Tibial nerve (tissue), 4 donors: ENCODE data around the gene DAB2. TPM values are rescaled to one million over a fixed set of nuclear protein-coding genes. Genes with fewer than 3 reads are reported as not detected.
A peak's percentile ranks its signal among the peaks of the same experiment; 100 is the strongest.
"Not testable (repeated sequence)": the region's sequence is repeated elsewhere in the genome, so short reads cannot be mapped to it uniquely, and the experiment has no call there.

Experiments
- DNase-seq, 2 donors: peaks; one replicate each; pipeline ENCODE4 v3.0.0-alpha.2; 2019; ENCODE audit warnings: low spot score in 2 of 2
- H3K27ac ChIP-seq, 4 donors: fragments of 200-600 bp; sonication (generic) in 3 of 4; one replicate each; pipeline ENCODE4 v1.5.1; 2017 to 2019; ENCODE audit warnings: mild to moderate bottlenecking in 1 of 4
- H3K27me3 ChIP-seq, 2 donors: fragments of 200-600 bp; sonication (generic) in 1 of 2; one replicate each; pipeline versions ENCODE4 v1.5.1 to v1.6.0; 2017 to 2019
- H3K36me3 ChIP-seq, 3 donors: fragments of 200-600 bp; sonication (generic); one replicate each; pipeline ENCODE4 v1.5.1; 2018 to 2019
- H3K4me1 ChIP-seq, 4 donors: fragments of 200-600 bp; sonication (generic) in 3 of 4; one replicate each; pipeline ENCODE4 v1.5.1; 2017 to 2019
- H3K4me3 ChIP-seq, 4 donors: fragments of 200-600 bp; sonication (generic) in 3 of 4; one replicate each; pipeline ENCODE4 v1.5.1; 2017 to 2019; ENCODE audit warnings: mild to moderate bottlenecking in 1 of 4, moderate library complexity in 1 of 4
- H3K9me3 ChIP-seq, 4 donors: fragments of 200-600 bp; sonication (generic) in 3 of 4; one replicate each; pipeline ENCODE4 v1.5.1; 2017 to 2019
- CTCF ChIP-seq, 5 experiments: fragments of 200-600 bp in 3 of 5; fragments of 450-650 bp in 2 of 5; sonication (generic) in 3 of 5; IDR thresholded peaks; one replicate each; pipeline ENCODE4 v1.5.1; 2016 to 2019; ENCODE audit warnings: antibody characterized with exemption in 5 of 5, mild to moderate bottlenecking in 3 of 5, moderate library complexity in 2 of 5
- EP300 ChIP-seq, 2 donors: sonication (generic); formaldehyde crosslinking; IDR thresholded peaks; one replicate each; pipeline ENCODE4 v1.6.1; 2017; ENCODE audit warnings: antibody characterized with exemption in 2 of 2, mild to moderate bottlenecking in 1 of 2
- POLR2A ChIP-seq, 2 donors: fragments of 450-650 bp; IDR thresholded peaks; one replicate each; pipeline ENCODE4 v1.6.1; 2017; ENCODE audit warnings: antibody characterized with exemption in 2 of 2, mild to moderate bottlenecking in 2 of 2, moderate library complexity in 2 of 2
- WGBS, 2 donors: methylation state at CpG; one replicate each; pipeline ENCODE4 v1.1.5; 2018; 5-methylcytosine and 5-hydroxymethylcytosine counted together
- total RNA-seq, 4 donors: library from RNA; depleted of rRNA; stranded (reverse); fragments of >200 nt; gene quantifications; one replicate each; pipeline ENCODE4 v1.1.0, GENCODE V29; 2016

Gene DAB2
- total RNA-seq, 4 donors from 2014 or later: 73.6 to 144 (median 115) TPM

GRCh38 chr5:39409033-39409432 is 15.7 kb downstream of the DAB2 start:
- Histone ChIP-seq H3K4me3 (no peak overlapping the region), H3K4me1 (peaks cover 0 to 66% (median 21%) of the 10 kb centered on the region in 4 donors), H3K36me3 (no peaks in the 10 kb centered on the region), H3K9me3 (no peaks in the 10 kb centered on the region), H3K27ac (peak overlapping the region in 2 of 4 donors; percentile 35 to 73), H3K27me3 (no peaks in the 10 kb centered on the region)
- DNase-seq: no peak
- TF ChIP-seq EP300 (IDR thresholded peaks at IDR 0.05) (no peak), POLR2A (IDR thresholded peaks at IDR 0.05) (no peak), CTCF (IDR thresholded peaks at IDR 0.05) (no peak)
- WGBS, 2 donors: 61 to 68% methylated on average over 1 of the region's 1 CpG

- peaks cover 0 to 62% (median 13%) of the 10 kb centered on the region in 4 donors for H3K4me1 ChIP-seq
- TF ChIP-seq POLR2A (IDR thresholded peaks at IDR 0.05): no peak
- TF ChIP-seq CTCF (IDR thresholded peaks at IDR 0.05): no peak
- TF ChIP-seq EP300 (IDR thresholded peaks at IDR 0.05): no peak
- peak overlapping the region in 1 of 4 donors; percentile 34 for H3K27ac ChIP-seq
- H3K4me3 ChIP-seq: no peak overlapping the region
- no peaks in the 10 kb centered on the region for H3K27me3 ChIP-seq
- no peaks in the 10 kb centered on the region for H3K9me3 ChIP-seq
- 37 to 48% methylated on average over 5 of the region's 5 CpGs for WGBS, 2 donors
- DNase-seq: no peak
- H3K36me3 ChIP-seq: no peaks in the 10 kb centered on the region
Observed at GRCh38 chr5:39405083-39405843, 19.5 kb downstream of the DAB2 start.

- WGBS, 2 donors: 87 to 89% methylated on average over 3 of the region's 3 CpGs
Observed at GRCh38 chr5:39403761-39404160, 21.0 kb downstream of the DAB2 start.

GRCh38 chr5:39402140-39402539 is 22.6 kb downstream of the DAB2 start:
- peak overlapping the region in 1 of 4 donors; percentile 72 for H3K27ac ChIP-seq
- H3K4me1 ChIP-seq: peaks cover 0 to 61% (median 19%) of the 10 kb centered on the region in 4 donors
- H3K27me3 ChIP-seq, H3K36me3 ChIP-seq, H3K9me3 ChIP-seq, H3K4me3 ChIP-seq, DNase-seq: not testable (repeated sequence)

More at GRCh38 chr5:39403761-39404160, 21.0 kb downstream of the DAB2 start:
- Histone ChIP-seq H3K4me1 (peaks cover 0 to 63% (median 17%) of the 10 kb centered on the region in 4 donors), H3K27ac (peak overlapping the region in 1 of 4 donors; percentile 28)
- not testable (repeated sequence) for H3K9me3 ChIP-seq, H3K27me3 ChIP-seq, DNase-seq, H3K36me3 ChIP-seq, H3K4me3 ChIP-seq

- Histone ChIP-seq H3K27ac (peak overlapping the region in 2 of 4 donors; percentile 78 to 91), H3K9me3 (no peaks in the 10 kb centered on the region), H3K36me3 (no peaks in the 10 kb centered on the region), H3K27me3 (no peaks in the 10 kb centered on the region), H3K4me1 (peaks cover 0 to 68% (median 19%) of the 10 kb centered on the region in 4 donors), H3K4me3 (no peak overlapping the region)
- DNase-seq: no peak
- TF ChIP-seq EP300 (IDR thresholded peaks at IDR 0.05) (peak in 1 of 2 donors; percentile 21), POLR2A (IDR thresholded peaks at IDR 0.05) (no peak), CTCF (IDR thresholded peaks at IDR 0.05) (no peak)
- WGBS, 2 donors: 38 to 45% methylated on average over 5 of the region's 5 CpGs
Observed at GRCh38 chr5:39400713-39401578, 23.8 kb downstream of the DAB2 start.
